Thyroid gland (tissue), 4 donors: ENCODE measurements around the gene KIRREL3. TPM values are rescaled to one million over a fixed set of nuclear protein-coding genes. Genes with fewer than 3 reads are reported as not detected.

Experiments used
- DNase-seq, 2 donors: peaks; one replicate each; pipeline ENCODE4 v3.0.0-alpha.2; 2019
- H3K27ac ChIP-seq, 3 donors: fragments of 200-600 bp; sonication (generic); 1 replicate in 2 of 3; 2 replicates in 1 of 3; pipeline ENCODE4 v1.5.1; 2016 to 2019; ENCODE audit warnings: mild to moderate bottlenecking in 1 of 3, moderate library complexity in 1 of 3
- H3K27me3 ChIP-seq: fragments of 200-600 bp; sonication (generic); one replicate; pipeline ENCODE4 v1.5.1; 2019
- H3K36me3 ChIP-seq, 2 donors: fragments of 200-600 bp; sonication (generic); one replicate each; pipeline ENCODE4 v1.5.1; 2016 to 2019
- H3K4me1 ChIP-seq, 2 donors: fragments of 200-600 bp; sonication (generic); one replicate each; pipeline ENCODE4 v1.5.1; 2017 to 2019
- H3K4me3 ChIP-seq, 3 donors: fragments of 200-600 bp; sonication (generic); replicated peaks in 1 of 3; 1 replicate in 2 of 3; 2 replicates in 1 of 3; pipeline ENCODE4 v1.5.1; 2016; ENCODE audit warnings: mild to moderate bottlenecking in 1 of 3
- H3K9me3 ChIP-seq: fragments of 200-600 bp; sonication (generic); one replicate; pipeline ENCODE4 v1.5.1; 2017
- CTCF ChIP-seq, 6 experiments: fragments of 200-600 bp in 3 of 6; fragments of 450-650 bp in 3 of 6; sonication (generic) in 3 of 6; IDR thresholded peaks; one replicate each; pipeline ENCODE4 v1.5.1; 2016 to 2019; ENCODE audit warnings: antibody characterized with exemption in 6 of 6, mild to moderate bottlenecking in 2 of 6, inconsistent platforms in 1 of 6, moderate library complexity in 1 of 6
- POLR2A ChIP-seq, 2 donors: fragments of 450-650 bp; IDR thresholded peaks; one replicate each; pipeline ENCODE4 v1.6.1; 2017; ENCODE audit warnings: antibody characterized with exemption in 2 of 2, mild to moderate bottlenecking in 2 of 2, moderate library complexity in 1 of 2
- WGBS, 2 donors: methylation state at CpG; one replicate each; pipeline ENCODE4 v1.1.5; 2017; 5-methylcytosine and 5-hydroxymethylcytosine counted together
- intact Hi-C: fragments of 100-400 bp; cut with DNase I; formaldehyde crosslinking; loops from one replicate; pipeline ENCODE4 v1.15.1; 2023
- total RNA-seq, 4 donors: library from RNA; depleted of rRNA; stranded (reverse); fragments of >200 nt; gene quantifications; one replicate each; pipeline ENCODE4 v1.2.3, GENCODE V29; 2016

Gene KIRREL3
- total RNA-seq, 4 donors from 2014 or later = 0.78 TPM; not detected in 3

DNA sequence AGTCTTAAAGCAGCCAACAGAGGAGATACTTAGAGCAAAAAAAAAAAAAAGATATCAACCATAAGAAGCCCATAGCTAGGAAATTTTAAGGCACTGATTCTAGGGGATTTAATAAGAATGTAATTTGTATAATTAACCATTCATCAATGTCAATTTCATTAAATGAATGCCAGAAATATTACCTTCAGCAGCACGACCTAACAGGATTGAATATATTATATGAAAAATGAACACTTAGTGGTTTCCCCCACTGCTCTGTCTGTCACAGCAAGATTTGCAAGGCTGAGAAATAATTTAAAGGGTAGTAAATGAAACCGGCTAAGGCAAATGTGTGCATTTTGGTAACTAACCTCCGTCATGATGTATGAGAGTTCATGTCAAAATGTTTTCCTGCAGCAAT is 319.9 kb downstream of the KIRREL3 start:
- Histone ChIP-seq H3K27ac (no peak overlapping the region), H3K4me3 (no peak overlapping the region), H3K9me3 (no peaks in the 10 kb centered on the region), H3K27me3 (no peaks in the 10 kb centered on the region), H3K36me3 (no peaks in the 10 kb centered on the region), H3K4me1 (no peaks in the 10 kb centered on the region)
- 59% methylated on average over 3 of the region's 3 CpGs for WGBS, 2 donors
- TF ChIP-seq CTCF (IDR thresholded peaks at IDR 0.05) (no peak), POLR2A (IDR thresholded peaks at IDR 0.05) (no peak)
- intact Hi-C loops = no loop called here
- DNase-seq = no peak

GRCh38 chr11:126680131-126680530 is 320.4 kb downstream of the KIRREL3 start:
- Histone ChIP-seq H3K9me3 (no peaks in the 10 kb centered on the region), H3K36me3 (no peaks in the 10 kb centered on the region), H3K4me3 (no peak overlapping the region), H3K27me3 (no peaks in the 10 kb centered on the region), H3K27ac (no peak overlapping the region), H3K4me1 (no peaks in the 10 kb centered on the region)
- TF ChIP-seq POLR2A (IDR thresholded peaks at IDR 0.05) (no peak), CTCF (IDR thresholded peaks at IDR 0.05) (no peak)
- 52 to 59% methylated on average over 4 of the region's 4 CpGs for WGBS, 2 donors
- DNase-seq = no peak
- intact Hi-C loops = no loop called here

DNA sequence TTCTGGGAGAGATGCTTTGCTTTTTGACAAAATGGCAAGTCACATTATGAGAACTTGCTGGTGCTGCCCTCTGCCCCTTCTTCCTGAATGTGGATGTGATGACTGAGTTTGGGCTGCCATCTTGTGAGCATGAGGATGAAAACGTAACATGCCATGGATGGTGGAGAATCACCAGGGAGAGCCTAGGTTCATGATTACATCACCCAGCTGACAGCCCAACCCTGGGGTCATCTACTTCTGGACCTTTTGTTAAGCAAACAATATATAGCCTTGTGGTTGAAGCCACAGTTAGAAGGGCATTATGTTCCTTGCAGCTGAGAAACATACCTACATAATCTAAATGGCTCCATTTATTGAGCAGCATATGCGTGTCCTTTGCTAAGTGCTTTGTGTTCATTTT is 321.5 kb downstream of the KIRREL3 start:
- Histone ChIP-seq H3K27me3 (no peaks in the 10 kb centered on the region), H3K9me3 (no peaks in the 10 kb centered on the region), H3K27ac (no peak overlapping the region), H3K4me3 (no peak overlapping the region), H3K4me1 (no peaks in the 10 kb centered on the region), H3K36me3 (no peaks in the 10 kb centered on the region)
- TF ChIP-seq POLR2A (IDR thresholded peaks at IDR 0.05) (no peak), CTCF (IDR thresholded peaks at IDR 0.05) (no peak)
- intact Hi-C loops = no loop called here
- WGBS, 2 donors = 36 to 50% methylated on average over 2 of the region's 2 CpGs
- no peak for DNase-seq

- no peak for DNase-seq
- TF ChIP-seq CTCF (IDR thresholded peaks at IDR 0.05) (no peak), POLR2A (IDR thresholded peaks at IDR 0.05) (no peak)
- WGBS, 2 donors = 87 to 91% methylated on average over 9 of the region's 9 CpGs
- no peaks in the 10 kb centered on the region for H3K9me3 ChIP-seq
- no peak overlapping the region for H3K4me3 ChIP-seq
- H3K27me3 ChIP-seq = no peaks in the 10 kb centered on the region
- intact Hi-C loops = no loop called here
- H3K36me3 ChIP-seq = no peaks in the 10 kb centered on the region
- H3K4me1 ChIP-seq = no peaks in the 10 kb centered on the region
- H3K27ac ChIP-seq = no peak overlapping the region
Observed at GRCh38 chr11:126676536-126676935, 324.0 kb downstream of the KIRREL3 start.

DNA sequence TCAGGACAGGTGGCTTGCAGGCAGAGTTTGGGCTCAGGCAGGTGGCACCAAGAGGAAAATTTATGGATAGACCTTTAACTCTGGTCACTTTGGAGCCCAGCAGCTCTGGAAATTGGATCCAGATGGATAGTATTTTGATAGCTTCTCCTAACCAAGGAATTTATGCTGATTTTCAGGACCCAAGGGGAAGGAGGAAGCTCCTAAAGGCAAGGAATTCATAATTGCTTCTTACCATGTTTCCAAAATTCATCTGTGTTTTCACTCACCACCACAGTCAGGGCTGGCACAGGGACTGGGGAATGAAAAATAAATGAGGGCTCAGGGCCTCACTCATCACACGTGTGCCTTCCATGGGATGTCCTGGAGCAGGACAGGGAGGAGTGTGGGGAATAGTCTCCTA is 327.3 kb downstream of the KIRREL3 start:
- Histone ChIP-seq H3K36me3 (no peaks in the 10 kb centered on the region), H3K27me3 (no peaks in the 10 kb centered on the region), H3K4me3 (no peak overlapping the region), H3K9me3 (no peaks in the 10 kb centered on the region), H3K4me1 (no peaks in the 10 kb centered on the region), H3K27ac (no peak overlapping the region)
- TF ChIP-seq POLR2A (IDR thresholded peaks at IDR 0.05) = no peak
- TF ChIP-seq CTCF (IDR thresholded peaks at IDR 0.05) = no peak
- 69 to 94% methylated on average over 1 of the region's 1 CpG for WGBS, 2 donors
- no peak for DNase-seq
- intact Hi-C loops = no loop called here
